Amniotic epithelial cell (primary cell): ENCODE measurements around the gene UBE2I.

ENCODE experiments used
- DNase-seq: peaks from one replicate; pipeline ENCODE4 v3.0.0-alpha.2; 2010; ENCODE audit warnings: low read depth

Gene UBE2I

DNA sequence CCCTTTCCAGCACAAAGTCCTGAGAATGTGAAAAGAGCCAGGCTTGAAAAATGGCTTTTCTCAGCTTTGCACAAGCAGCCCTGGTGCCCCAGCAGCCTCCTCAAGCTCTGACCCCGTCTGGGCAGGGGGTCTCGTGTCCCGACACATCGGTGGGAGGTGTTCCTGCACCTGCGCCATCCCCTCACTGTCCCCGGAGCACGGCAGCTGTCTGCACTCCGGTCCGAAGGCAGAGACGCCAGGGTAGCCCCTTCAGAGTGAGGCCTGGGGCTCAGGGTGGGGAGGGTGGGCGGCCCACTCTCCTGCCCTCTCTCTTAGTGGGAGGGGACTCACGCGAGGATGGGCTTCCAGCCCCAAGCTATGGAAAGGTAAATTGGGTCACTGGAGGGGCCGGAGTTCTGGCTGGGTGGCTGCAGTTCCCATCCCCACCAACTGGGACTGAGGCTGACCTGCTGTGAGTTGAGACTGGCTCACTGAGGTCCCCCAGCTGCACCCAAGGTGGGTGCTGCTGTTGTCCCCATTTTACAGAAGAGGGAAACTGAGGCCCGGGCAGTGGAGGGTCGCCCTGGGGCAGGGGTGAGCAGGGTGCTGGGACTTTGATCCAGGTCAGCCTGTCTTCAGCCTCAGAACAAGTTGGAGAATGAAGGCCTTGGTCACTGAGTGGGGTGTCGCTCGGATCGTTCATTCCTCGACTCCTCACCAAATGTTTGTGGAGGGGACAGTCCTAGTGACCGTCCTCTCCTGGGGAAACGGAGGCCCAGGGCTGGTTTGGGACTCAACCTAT lies 21.7 kb downstream of the UBE2I start:
- DNase-seq, result no peak

DNA sequence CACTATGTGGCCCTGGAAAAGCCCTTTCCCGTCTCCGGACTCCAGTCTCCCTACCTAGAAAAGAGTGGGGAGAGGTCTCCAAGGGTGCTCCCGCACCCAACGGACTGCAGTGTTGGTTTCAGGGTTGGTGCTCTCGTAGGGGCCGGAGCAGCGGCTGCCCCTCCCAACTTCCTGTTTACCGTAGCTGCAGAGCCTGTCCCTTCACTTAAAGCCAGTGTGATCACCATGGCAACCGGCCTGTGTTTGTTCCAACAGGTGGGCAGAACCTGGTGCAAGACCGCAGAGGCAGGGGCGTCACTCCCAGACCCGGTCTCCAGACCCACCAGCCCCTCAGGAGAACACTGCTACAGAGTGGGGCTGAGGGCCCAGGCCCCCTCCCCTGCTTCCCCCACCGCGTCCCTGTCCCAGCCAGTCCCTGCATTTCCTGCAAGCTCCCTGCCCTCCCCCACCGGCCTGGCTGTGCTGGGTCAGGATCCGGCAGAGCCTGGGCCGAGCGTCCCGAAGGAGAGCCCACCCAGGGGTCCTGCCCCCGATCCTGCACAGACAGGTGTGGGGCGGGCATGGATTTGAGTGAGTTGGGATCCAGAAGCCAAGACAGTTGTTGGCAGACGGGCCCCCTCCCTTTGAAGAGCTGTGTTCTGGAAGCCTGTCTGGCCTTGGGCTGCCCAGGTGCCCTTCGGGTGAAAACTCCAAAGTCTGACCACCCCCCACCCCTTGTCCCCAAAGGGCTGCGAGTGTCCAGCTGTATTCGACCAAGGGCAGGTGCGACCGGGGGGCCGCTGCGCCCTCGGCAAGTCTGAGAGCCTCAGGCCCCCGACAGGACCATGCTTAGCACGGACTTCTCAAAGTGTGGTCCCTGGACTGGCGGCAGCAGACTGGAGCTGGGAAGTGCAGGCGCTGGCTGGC lies 22.5 kb downstream of the UBE2I start:
- DNase-seq, result peak; percentile 79

DNA sequence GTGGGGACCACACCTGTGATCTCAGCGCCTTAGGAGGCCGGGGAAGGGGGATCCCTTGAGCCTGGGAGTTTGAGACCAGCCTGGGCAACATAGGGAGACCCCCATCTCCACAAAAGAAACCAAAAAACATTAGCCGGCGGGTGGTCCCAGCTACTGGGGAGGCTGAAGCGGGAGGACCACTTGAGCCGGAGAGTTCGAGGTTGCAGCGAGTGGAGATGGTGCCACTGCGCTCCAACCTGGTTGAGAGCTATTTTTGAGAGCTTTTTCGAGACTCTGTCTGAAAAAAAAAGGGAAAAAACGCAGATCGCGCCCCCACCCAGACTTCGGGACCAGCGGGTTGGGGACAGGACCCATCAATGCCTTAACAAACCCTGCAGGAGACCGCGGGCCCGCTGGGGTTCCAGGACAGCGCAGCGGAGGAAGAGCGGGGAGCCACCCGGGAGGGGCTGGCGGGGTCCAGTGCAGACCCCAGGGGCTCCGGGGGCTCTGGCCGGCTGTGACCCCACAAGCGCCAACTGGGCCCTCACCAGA lies 23.2 kb downstream of the UBE2I start:
- DNase-seq, result no peak

DNA sequence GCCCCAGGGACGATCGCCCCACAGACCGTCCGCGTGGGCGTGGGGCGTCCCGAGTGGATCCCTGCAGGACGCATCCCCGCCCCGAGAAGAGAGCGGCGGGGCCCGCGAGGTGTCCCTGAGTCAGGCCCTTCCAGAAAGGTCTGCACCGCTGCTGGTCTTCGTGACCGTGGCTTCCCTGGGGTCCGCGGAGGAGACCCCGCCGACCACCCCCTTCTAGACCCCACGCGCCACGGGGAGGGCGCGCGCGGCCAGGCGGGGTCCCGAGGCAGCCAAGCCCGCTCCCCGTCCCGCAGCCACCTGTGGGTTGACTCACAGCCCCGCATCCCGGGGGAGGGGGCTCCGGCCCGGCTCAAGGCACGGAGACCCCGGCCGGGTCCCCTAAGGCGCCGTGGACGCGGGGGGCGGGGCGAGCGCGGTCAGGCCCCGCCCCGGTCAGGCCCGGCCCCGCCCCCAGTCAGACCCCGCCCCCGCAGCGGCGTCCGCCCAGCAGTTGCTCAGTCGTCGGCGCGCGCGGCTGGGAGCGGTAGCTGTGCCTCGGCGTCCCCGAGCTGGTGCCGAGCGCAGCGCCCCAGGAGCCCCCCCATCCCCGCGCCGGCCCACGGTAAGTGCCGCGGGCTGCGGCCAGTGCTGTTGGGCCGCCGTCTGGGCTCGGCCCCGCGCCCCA lies 23.8 kb downstream of the UBE2I start, which contains the start of gene BAIAP3:
Gene BAIAP3, plus strand, starts transcription at position 497 of the 664 bp plus-strand sequence. CDS start 4,905 bp downstream, outside the sequence.
- DNase-seq, result no peak

DNA sequence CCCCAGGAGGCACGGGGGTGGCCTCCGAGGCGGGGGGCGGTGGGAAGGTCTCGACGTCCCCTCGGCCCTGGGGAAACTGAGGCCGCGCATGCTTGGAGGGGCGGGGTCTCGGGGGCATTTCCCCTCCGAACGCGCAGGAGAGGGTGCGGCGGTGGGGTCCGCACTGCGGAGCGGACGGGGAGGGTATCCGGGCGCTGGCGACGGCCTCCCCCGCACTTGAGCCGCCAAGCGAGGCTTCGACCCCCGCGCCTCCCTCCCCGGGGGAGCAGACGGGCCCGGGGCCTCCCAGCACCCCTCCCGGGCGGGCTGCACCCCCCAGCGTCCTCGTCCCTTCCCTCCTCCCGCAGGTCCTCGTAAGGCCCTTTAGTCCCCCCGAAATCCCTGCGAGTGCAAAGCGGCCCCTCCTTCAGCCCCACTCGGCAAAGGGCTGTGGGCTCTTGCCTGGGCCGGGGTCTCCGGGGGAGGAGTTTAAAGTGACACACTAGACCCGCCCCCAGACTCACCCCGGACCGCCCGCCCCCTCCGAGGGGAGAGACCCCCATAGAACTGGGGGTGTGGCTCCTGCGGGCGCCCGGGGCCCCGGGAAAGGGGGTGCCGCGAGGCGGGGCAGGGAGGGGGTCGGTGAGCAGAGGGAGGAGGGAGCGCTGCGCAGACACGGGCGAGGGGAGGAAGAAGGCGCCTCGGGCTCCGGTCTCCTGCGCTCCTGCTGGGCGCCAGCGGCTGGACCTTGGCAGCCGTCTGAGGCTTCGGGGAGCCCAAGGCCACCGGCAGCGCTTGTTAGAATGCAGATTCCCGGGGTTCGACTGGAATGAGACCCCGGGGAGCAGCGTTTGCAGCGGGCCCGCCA lies 24.6 kb downstream of the UBE2I start:
- no peak for DNase-seq

DNA sequence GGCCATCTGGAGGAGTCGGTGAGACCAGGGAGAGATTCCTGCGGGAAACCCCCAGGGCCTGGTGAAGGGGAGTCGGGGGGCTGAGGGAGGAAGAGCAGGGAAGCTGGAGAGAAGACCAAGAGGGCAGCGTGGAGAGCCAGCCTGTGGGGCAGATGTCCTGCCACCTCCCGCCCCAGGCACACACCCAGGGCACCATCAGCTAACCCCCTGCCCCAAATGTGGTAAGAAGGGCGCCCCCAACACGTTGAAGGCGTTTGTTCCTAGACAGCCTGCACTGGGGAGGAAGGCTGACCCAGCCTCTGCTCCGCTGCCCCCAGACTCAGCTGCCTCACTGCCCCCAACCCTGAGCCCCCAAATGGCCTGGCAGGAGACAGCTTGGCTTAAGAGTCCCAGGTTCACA lies 25.3 kb downstream of the UBE2I start:
- DNase-seq, result no peak

DNA sequence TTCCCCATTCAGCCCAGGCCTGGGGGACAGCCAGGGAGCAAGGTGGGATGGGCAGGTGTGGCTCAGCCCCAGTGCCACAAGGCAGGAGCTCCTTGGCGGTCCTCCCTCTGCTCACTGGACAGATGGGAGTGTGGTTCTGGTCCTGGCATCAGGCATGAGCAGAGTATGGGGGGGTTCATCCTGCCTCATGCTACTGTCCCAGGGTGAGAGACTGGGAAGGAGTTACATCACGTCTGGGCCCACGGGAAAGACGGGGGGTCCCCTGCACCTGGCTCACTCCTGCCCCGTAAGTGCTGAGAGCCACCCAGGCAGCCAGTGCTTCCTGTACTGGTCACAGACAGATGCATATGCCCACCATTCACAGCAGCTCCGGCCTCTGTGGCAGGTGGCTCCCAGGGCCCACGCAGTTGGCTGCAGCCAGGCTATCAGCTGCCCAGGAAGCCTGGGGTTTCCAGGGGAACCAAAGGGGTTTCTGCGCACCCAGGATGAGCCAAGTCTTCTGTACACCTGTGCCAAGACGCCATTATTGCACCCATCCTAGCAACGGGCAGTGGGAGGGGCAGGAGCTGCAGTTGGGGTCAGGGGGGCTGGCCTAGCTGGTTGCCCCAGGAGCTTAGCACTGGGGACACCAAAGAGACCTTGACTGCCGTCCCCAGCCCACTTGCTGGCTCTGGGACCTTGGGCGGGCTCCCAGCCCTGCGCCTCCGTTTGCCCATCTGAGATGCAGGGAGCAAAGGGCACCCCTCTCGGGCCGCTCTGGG lies 26.0 kb downstream of the UBE2I start:
- DNase-seq, result no peak

DNA sequence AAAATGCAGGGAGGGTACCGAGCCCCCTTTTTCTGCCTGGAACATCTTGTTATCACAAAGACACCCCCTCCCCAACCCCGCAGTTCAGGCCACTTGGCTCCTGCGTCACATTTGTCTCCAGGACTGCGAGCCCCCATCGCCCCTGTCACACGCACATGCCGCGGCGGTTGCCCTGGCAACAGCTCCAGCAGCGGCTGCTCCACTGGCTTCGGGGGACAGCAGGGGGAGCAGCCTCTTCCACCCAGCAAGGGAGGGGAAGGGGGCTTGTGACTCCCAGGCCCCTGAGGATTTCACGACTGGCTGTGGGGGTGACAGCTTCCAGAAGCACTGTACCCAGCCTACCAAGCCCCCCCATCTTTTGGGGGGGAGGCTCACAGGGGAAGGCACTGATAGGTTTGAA lies 26.6 kb downstream of the UBE2I start:
- no peak for DNase-seq

DNA sequence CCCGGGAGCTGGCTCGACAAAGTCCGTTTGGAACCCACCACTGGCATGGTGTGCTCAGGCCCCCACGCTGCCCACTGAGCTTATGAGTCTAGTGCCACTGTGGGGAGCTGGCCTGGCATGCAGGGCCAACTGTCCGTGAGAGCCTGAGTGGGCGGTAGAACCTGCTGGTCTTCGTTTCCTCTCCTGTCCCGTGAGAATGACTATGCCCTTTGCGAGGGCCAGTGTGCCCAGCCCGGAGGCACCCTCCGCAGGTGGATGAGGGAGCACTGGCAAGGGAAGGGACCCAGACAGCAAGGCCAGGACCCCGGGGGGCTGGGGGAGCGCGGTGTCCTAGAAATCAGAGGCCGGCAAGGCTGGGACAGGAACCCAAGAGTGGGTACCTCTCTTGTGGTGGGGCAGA lies 27.2 kb downstream of the UBE2I start:
- no peak for DNase-seq

DNA sequence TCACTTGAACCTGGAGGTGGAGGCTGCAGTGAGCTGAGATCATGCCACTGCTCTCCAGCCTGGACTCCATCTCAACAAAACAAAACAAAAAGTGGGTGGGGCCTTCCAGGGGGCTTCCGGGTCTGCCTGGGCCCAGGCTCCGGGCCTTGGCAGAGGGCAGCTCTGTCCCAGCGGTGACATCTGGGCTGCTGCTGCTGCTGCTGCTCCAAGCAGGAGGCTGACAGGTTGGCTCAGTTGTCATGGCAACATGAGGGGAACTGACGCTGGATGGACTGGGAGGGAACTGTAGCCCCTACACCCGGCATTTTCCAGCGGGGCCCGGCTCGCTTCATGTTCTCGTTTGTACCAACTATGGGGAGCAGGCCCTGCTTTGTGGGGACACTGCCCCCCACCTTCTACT lies 28.1 kb downstream of the UBE2I start:
- no peak for DNase-seq

DNA sequence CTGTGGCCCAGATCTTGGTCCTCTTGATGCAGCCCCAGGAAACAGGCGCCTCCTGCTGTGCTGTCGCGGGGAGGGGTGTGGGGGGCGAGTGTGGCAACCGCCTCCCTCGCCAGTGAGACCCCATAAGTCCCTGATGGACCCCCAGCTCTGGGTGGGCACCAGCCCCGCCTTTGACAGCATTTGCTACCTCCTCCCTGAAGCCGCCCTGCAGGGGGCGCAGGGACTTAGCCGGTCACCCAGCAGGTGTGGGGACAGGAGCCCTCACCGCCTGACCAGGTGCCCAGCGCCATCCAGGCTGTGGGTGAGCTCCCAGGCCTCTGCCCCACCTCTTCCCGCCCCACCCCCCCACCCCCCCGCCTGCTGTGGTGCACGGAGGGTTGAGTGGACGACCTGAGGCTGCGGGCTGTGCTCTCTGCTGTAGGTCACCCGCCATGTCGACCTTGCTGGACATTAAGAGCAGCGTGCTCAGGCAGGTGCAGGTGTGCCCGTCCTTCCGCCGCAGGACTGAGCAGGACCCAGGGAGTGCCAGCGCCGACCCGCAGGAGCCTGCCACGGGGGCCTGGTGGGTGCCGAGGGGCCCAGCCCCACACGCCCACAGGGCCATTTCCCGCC lies 28.8 kb downstream of the UBE2I start:
- DNase-seq, result no peak

DNA sequence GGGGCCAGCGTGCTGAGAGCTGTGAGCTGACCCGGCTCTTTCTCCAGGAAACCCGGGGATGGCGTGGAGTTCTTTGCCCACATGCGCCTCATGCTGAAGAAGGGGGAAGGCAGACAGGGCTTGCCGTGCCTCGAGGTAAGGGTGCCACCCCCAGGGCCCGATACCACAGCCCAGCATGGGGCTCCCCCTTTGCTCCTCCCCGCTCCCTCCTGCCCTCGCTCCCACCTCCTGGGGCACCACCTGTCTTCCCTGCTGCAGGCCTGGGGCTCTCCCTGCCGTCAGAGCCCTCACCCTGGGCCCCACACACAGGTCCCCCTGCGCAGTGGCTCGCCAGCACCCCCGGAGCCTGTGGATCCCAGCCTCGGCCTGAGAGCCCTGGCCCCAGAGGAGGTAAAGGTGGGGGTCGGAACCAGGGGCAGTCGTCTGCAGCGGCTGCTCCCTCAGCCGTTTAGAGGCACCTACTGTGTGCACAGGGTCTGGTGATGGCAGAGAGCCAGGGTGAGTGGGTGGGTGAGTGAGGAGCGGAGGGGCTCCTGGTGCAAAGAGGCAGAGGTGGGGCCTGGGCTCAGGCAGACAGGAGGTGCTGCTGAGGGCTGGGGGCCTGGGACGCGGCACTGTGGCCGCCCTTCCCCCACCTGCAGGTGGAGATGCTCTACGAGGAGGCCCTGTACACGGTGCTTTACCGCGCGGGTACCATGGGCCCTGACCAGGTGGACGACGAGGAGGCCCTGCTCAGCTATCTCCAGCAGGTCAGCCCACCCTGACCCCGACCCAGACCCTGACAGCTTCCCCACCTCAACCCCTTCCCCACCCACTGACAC lies 29.6 kb downstream of the UBE2I start:
- DNase-seq, result no peak

DNA sequence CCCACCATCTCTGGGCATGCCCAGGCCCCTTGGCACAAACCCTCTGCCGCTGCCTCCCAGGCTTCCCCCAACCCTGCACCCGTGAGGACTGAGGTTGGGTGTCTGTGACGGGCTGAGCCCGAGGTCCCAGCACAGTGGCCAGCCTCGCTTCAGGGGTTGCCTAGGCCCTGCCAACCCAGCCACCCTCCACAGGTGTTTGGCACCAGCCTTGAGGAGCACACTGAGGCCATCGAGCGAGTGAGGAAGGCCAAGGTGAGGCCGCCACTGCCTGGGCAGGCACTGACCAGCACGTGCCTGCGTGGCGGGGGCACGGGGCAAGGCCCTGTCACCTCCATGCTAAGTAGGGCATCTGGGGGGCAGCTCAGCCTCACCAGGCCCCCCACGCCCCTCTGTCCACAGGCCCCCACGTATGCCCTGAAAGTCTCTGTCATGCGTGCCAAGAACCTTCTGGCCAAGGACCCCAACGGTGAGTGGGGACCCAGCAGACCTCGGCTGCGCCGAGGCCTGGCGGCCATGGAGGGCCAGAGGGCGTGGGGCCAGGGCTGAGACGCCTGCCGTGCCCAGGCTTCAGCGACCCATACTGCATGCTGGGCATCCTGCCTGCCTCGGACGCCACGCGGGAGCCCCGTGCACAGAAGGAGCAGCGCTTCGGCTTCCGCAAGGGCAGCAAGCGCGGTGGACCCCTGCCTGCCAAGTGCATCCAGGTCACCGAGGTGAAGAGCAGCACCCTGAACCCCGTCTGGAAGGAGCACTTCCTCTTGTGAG lies 31.5 kb downstream of the UBE2I start:
- DNase-seq, result no peak

DNA sequence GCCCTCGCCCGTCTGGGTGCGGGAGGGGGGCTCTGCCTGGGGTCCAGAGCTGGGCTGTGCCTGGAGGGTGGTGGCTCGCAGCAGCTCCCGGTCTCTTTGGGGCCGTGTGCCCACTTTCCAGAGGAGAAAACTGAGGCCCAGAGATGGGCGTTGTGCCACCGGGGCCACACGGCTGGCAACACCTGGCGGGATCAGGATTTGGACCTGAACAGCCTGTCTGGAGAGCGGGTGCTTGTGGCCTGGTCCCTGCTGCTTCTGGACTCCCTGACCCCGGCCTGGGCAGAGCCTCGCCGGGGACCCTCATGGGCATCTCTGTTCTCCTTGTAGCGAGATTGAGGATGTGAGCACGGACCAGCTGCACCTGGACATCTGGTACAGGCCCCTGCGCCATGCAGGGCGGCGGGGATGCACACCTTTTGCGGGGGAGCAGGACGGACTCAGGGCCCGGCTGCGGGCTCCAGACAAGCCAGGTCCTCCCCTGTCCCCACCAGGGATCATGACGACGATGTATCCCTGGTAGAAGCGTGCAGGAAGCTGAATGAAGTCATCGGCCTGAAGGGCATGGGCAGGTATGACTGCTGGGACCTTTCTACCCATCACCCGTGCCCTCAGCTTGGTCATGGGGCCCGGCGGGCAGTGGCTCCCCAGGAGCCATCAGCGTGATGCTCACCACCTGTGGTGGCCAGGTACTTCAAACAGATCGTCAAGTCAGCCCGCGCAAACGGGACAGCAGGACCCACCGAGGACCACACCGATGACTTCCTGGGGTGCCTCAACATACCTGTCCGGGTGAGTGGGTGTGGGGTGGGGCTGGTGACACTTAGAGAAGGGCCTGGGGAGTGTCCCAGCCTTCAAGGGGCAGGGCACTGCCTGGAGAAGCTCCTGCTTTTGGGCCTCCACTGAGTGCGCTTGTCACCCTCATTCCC lies 32.3 kb downstream of the UBE2I start:
- no peak for DNase-seq

DNA sequence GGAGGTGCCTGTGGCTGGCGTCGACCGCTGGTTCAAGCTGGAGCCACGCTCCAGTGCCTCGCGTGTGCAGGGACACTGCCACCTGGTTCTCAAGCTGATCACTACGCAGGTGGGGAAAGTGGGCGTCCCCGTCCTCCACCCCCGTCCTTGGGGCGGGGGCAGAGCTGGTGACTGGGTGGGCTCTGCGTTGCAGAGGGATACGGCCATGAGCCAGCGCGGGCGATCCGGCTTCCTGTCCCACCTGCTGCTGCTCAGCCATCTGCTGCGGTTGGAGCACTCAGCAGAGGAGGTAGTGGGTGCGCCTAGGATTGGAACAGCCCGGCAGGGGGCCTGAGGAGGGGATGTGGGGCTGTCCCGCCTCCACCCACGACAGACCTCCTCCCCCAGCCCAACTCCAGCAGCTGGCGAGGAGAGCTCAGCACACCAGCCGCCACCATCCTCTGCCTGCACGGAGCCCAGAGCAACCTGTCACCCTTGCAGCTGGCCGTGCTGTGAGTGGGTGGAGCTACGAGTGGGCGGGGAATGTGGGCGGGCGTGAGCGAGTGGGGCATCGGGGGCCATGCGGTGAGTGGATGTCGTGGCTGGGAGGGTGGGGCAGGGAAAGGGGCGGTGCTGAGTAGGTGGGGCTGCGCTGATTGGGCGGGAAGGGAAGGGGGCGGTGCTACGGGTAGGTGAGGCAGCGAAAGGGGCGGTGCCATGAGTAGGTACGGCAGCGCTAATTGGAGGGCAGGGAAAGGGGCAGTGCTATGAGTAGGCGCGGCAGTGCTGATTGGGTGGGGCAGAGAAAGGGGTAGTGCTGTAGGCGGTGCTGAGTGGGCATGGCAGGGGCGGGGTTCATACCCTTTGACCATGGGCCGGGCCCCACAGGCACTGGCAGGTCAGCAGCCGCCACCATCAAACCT lies 33.3 kb downstream of the UBE2I start:
- peak; percentile 91 for DNase-seq
